ENCODE measurements around the gene KRTAP22-1. TPM values are rescaled to one million over a fixed set of nuclear protein-coding genes. Genes with fewer than 3 reads are reported as not detected.

The KRTAP22-1 gene
- polyA plus RNA-seq: not detected

GRCh38 chr21:30600787-30601186, at the start of gene KRTAP22-1:
Gene KRTAP22-1 (plus strand): TSS chr21:30601087.
- peaks cover 3 to 4% of the 10 kb centered on the region in 2 donors for H3K9me3 ChIP-seq (ENCODE audit: control insufficient read depth in 2 of 2, insufficient read depth in 1 of 2, low read depth in 1 of 2, low read length in 1 of 2)
- no peaks in the 10 kb centered on the region for H3K27me3 ChIP-seq (ENCODE audit: control insufficient read depth in 1 of 2, insufficient read depth in 2 of 2, low read length in 2 of 2)
- no peak within 1 kb of the TSS for H3K4me3 ChIP-seq (ENCODE audit: low read depth in 1 of 2, low read length in 2 of 2)
- H3K36me3 ChIP-seq (ENCODE audit: control insufficient read depth in 2 of 2, insufficient read depth in 2 of 2, low read length in 1 of 2): no peaks in the 10 kb centered on the region
- H3K27ac ChIP-seq (ENCODE audit: low read depth in 2 of 2, low read length in 1 of 2): no peak within 1 kb of the TSS
- 53 to 54% methylated on average over 1 of the region's 1 CpG for WGBS, 2 donors
- no peaks in the 10 kb centered on the region for H3K4me1 ChIP-seq (ENCODE audit: control insufficient read depth in 2 of 2, insufficient read depth in 2 of 2, low read length in 1 of 2)

- H3K4me3 ChIP-seq (ENCODE audit: low read depth in 1 of 2, low read length in 2 of 2): no peak overlapping the region
- no peaks in the 10 kb centered on the region for H3K27me3 ChIP-seq (ENCODE audit: control insufficient read depth in 1 of 2, insufficient read depth in 2 of 2, low read length in 2 of 2)
- H3K27ac ChIP-seq (ENCODE audit: low read depth in 2 of 2, low read length in 1 of 2): no peak overlapping the region
- H3K9me3 ChIP-seq (ENCODE audit: control insufficient read depth in 2 of 2, insufficient read depth in 1 of 2, low read depth in 1 of 2, low read length in 1 of 2): peaks cover 2% of the 10 kb centered on the region in 2 donors
- 40 to 50% methylated on average over 1 of the region's 1 CpG for WGBS, 2 donors
- no peaks in the 10 kb centered on the region for H3K36me3 ChIP-seq (ENCODE audit: control insufficient read depth in 2 of 2, insufficient read depth in 2 of 2, low read length in 1 of 2)
- no peaks in the 10 kb centered on the region for H3K4me1 ChIP-seq (ENCODE audit: control insufficient read depth in 2 of 2, insufficient read depth in 2 of 2, low read length in 1 of 2)
Measured at GRCh38 chr21:30552782-30553181, 48.1 kb upstream of the KRTAP22-1 start.

GRCh38 chr21:30555095-30555494, 45.8 kb upstream of the KRTAP22-1 start:
- H3K27me3 ChIP-seq (ENCODE audit: control insufficient read depth in 1 of 2, insufficient read depth in 2 of 2, low read length in 2 of 2): no peaks in the 10 kb centered on the region
- H3K9me3 ChIP-seq (ENCODE audit: control insufficient read depth in 2 of 2, insufficient read depth in 1 of 2, low read depth in 1 of 2, low read length in 1 of 2): peaks cover 2% of the 10 kb centered on the region in 2 donors
- 68 to 87% methylated on average over 2 of the region's 2 CpGs for WGBS, 2 donors
- no peak overlapping the region for H3K4me3 ChIP-seq (ENCODE audit: low read depth in 1 of 2, low read length in 2 of 2)
- H3K4me1 ChIP-seq (ENCODE audit: control insufficient read depth in 2 of 2, insufficient read depth in 2 of 2, low read length in 1 of 2): no peaks in the 10 kb centered on the region
- no peak overlapping the region for H3K27ac ChIP-seq (ENCODE audit: low read depth in 2 of 2, low read length in 1 of 2)
- H3K36me3 ChIP-seq (ENCODE audit: control insufficient read depth in 2 of 2, insufficient read depth in 2 of 2, low read length in 1 of 2): no peaks in the 10 kb centered on the region

- WGBS, 2 donors: 59 to 70% methylated on average over 2 of the region's 2 CpGs
- H3K9me3 ChIP-seq (ENCODE audit: control insufficient read depth in 2 of 2, insufficient read depth in 1 of 2, low read depth in 1 of 2, low read length in 1 of 2): peaks cover 0 to 2% of the 10 kb centered on the region in 2 donors
Measured at GRCh38 chr21:30561264-30561895, 39.5 kb upstream of the KRTAP22-1 start, which contains the start of gene KRTAP19-7. Gene KRTAP19-7 (minus strand): TSS chr21:30561314. CDS start chr21:30561289, 25 bp downstream.

GRCh38 chr21:30561957-30562356, 38.9 kb upstream of the KRTAP22-1 start:
- Histone ChIP-seq H3K4me1 (ENCODE audit: control insufficient read depth in 2 of 2, insufficient read depth in 2 of 2, low read length in 1 of 2) (no peaks in the 10 kb centered on the region), H3K27me3 (ENCODE audit: control insufficient read depth in 1 of 2, insufficient read depth in 2 of 2, low read length in 2 of 2) (no peaks in the 10 kb centered on the region), H3K27ac (ENCODE audit: low read depth in 2 of 2, low read length in 1 of 2) (no peak overlapping the region), H3K9me3 (ENCODE audit: control insufficient read depth in 2 of 2, insufficient read depth in 1 of 2, low read depth in 1 of 2, low read length in 1 of 2) (no peaks in the 10 kb centered on the region), H3K36me3 (ENCODE audit: control insufficient read depth in 2 of 2, insufficient read depth in 2 of 2, low read length in 1 of 2) (no peaks in the 10 kb centered on the region), H3K4me3 (ENCODE audit: low read depth in 1 of 2, low read length in 2 of 2) (no peak overlapping the region)
- 81 to 85% methylated on average over 2 of the region's 2 CpGs for WGBS, 2 donors

More at GRCh38 chr21:30561264-30561895, 39.5 kb upstream of the KRTAP22-1 start, which contains the start of gene KRTAP19-7:
- no peaks in the 10 kb centered on the region for H3K27me3 ChIP-seq (ENCODE audit: control insufficient read depth in 1 of 2, insufficient read depth in 2 of 2, low read length in 2 of 2)
- H3K36me3 ChIP-seq (ENCODE audit: control insufficient read depth in 2 of 2, insufficient read depth in 2 of 2, low read length in 1 of 2): no peaks in the 10 kb centered on the region
- H3K4me3 ChIP-seq (ENCODE audit: low read depth in 1 of 2, low read length in 2 of 2): no peak within 1 kb of the TSS
- no peaks in the 10 kb centered on the region for H3K4me1 ChIP-seq (ENCODE audit: control insufficient read depth in 2 of 2, insufficient read depth in 2 of 2, low read length in 1 of 2)
- H3K27ac ChIP-seq (ENCODE audit: low read depth in 2 of 2, low read length in 1 of 2): no peak within 1 kb of the TSS

- no peak overlapping the region for H3K4me3 ChIP-seq (ENCODE audit: low read depth in 1 of 2, low read length in 2 of 2)
- WGBS, 2 donors: 69 to 71% methylated on average over 6 of the region's 6 CpGs
- no peaks in the 10 kb centered on the region for H3K4me1 ChIP-seq (ENCODE audit: control insufficient read depth in 2 of 2, insufficient read depth in 2 of 2, low read length in 1 of 2)
- no peaks in the 10 kb centered on the region for H3K27me3 ChIP-seq (ENCODE audit: control insufficient read depth in 1 of 2, insufficient read depth in 2 of 2, low read length in 2 of 2)
- H3K36me3 ChIP-seq (ENCODE audit: control insufficient read depth in 2 of 2, insufficient read depth in 2 of 2, low read length in 1 of 2): no peaks in the 10 kb centered on the region
- H3K27ac ChIP-seq (ENCODE audit: low read depth in 2 of 2, low read length in 1 of 2): no peak overlapping the region
- H3K9me3 ChIP-seq (ENCODE audit: control insufficient read depth in 2 of 2, insufficient read depth in 1 of 2, low read depth in 1 of 2, low read length in 1 of 2): no peaks in the 10 kb centered on the region
Measured at GRCh38 chr21:30563072-30563471, 37.8 kb upstream of the KRTAP22-1 start.

GRCh38 chr21:30563630-30564029, 37.3 kb upstream of the KRTAP22-1 start:
- no peaks in the 10 kb centered on the region for H3K4me1 ChIP-seq (ENCODE audit: control insufficient read depth in 2 of 2, insufficient read depth in 2 of 2, low read length in 1 of 2)
- H3K27ac ChIP-seq (ENCODE audit: low read depth in 2 of 2, low read length in 1 of 2): no peak overlapping the region
- no peaks in the 10 kb centered on the region for H3K27me3 ChIP-seq (ENCODE audit: control insufficient read depth in 1 of 2, insufficient read depth in 2 of 2, low read length in 2 of 2)
- H3K9me3 ChIP-seq (ENCODE audit: control insufficient read depth in 2 of 2, insufficient read depth in 1 of 2, low read depth in 1 of 2, low read length in 1 of 2): no peaks in the 10 kb centered on the region
- H3K4me3 ChIP-seq (ENCODE audit: low read depth in 1 of 2, low read length in 2 of 2): no peak overlapping the region
- WGBS, 2 donors: 86 to 88% methylated on average over 2 of the region's 2 CpGs
- no peaks in the 10 kb centered on the region for H3K36me3 ChIP-seq (ENCODE audit: control insufficient read depth in 2 of 2, insufficient read depth in 2 of 2, low read length in 1 of 2)

- Histone ChIP-seq H3K27me3 (ENCODE audit: control insufficient read depth in 1 of 2, insufficient read depth in 2 of 2, low read length in 2 of 2) (no peaks in the 10 kb centered on the region), H3K4me1 (ENCODE audit: control insufficient read depth in 2 of 2, insufficient read depth in 2 of 2, low read length in 1 of 2) (no peaks in the 10 kb centered on the region), H3K36me3 (ENCODE audit: control insufficient read depth in 2 of 2, insufficient read depth in 2 of 2, low read length in 1 of 2) (no peaks in the 10 kb centered on the region), H3K27ac (ENCODE audit: low read depth in 2 of 2, low read length in 1 of 2) (no peak overlapping the region), H3K4me3 (ENCODE audit: low read depth in 1 of 2, low read length in 2 of 2) (no peak overlapping the region), H3K9me3 (ENCODE audit: control insufficient read depth in 2 of 2, insufficient read depth in 1 of 2, low read depth in 1 of 2, low read length in 1 of 2) (no peaks in the 10 kb centered on the region)
Measured at GRCh38 chr21:30567617-30568016, 33.3 kb upstream of the KRTAP22-1 start.

GRCh38 chr21:30577766-30578165, 23.1 kb upstream of the KRTAP22-1 start:
- no peak overlapping the region for H3K27ac ChIP-seq (ENCODE audit: low read depth in 2 of 2, low read length in 1 of 2)

GRCh38 chr21:30579346-30579745, 21.5 kb upstream of the KRTAP22-1 start:
- no peaks in the 10 kb centered on the region for H3K4me1 ChIP-seq (ENCODE audit: control insufficient read depth in 2 of 2, insufficient read depth in 2 of 2, low read length in 1 of 2)
- 34 to 50% methylated on average over 1 of the region's 1 CpG for WGBS, 2 donors
- H3K36me3 ChIP-seq (ENCODE audit: control insufficient read depth in 2 of 2, insufficient read depth in 2 of 2, low read length in 1 of 2): no peaks in the 10 kb centered on the region
- no peak overlapping the region for H3K4me3 ChIP-seq (ENCODE audit: low read depth in 1 of 2, low read length in 2 of 2)
- no peaks in the 10 kb centered on the region for H3K27me3 ChIP-seq (ENCODE audit: control insufficient read depth in 1 of 2, insufficient read depth in 2 of 2, low read length in 2 of 2)
- H3K27ac ChIP-seq (ENCODE audit: low read depth in 2 of 2, low read length in 1 of 2): no peak overlapping the region
- no peaks in the 10 kb centered on the region for H3K9me3 ChIP-seq (ENCODE audit: control insufficient read depth in 2 of 2, insufficient read depth in 1 of 2, low read depth in 1 of 2, low read length in 1 of 2)

More at GRCh38 chr21:30577766-30578165, 23.1 kb upstream of the KRTAP22-1 start:
- no peaks in the 10 kb centered on the region for H3K27me3 ChIP-seq (ENCODE audit: control insufficient read depth in 1 of 2, insufficient read depth in 2 of 2, low read length in 2 of 2)
- no peaks in the 10 kb centered on the region for H3K9me3 ChIP-seq (ENCODE audit: control insufficient read depth in 2 of 2, insufficient read depth in 1 of 2, low read depth in 1 of 2, low read length in 1 of 2)
- no peaks in the 10 kb centered on the region for H3K36me3 ChIP-seq (ENCODE audit: control insufficient read depth in 2 of 2, insufficient read depth in 2 of 2, low read length in 1 of 2)
- no peaks in the 10 kb centered on the region for H3K4me1 ChIP-seq (ENCODE audit: control insufficient read depth in 2 of 2, insufficient read depth in 2 of 2, low read length in 1 of 2)
- H3K4me3 ChIP-seq (ENCODE audit: low read depth in 1 of 2, low read length in 2 of 2): no peak overlapping the region
